GM12865 (cell line): ENCODE results near the gene REEP3.
"Not testable (repeated sequence)": the region's sequence is repeated elsewhere in the genome, so short reads cannot be mapped to it uniquely, and the experiment has no call there.

ENCODE experiments used
- DNase-seq: peaks from one replicate; pipeline ENCODE4 v3.0.0; 2010; ENCODE audit warnings: low read depth
- H3K4me3 ChIP-seq: 2 replicates; pipeline ENCODE4 v1.5.1; 2011; ENCODE audit warnings: mild to moderate bottlenecking, low read depth, low read length, control low read depth
- TF ChIP-seq, protein P1 (sequence below): IDR thresholded peaks from 2 replicates; pipeline ENCODE4 v1.5.1; 2011; ENCODE audit warnings: low read length, control low read depth, low read depth, inconsistent platforms; ENCODE audit not compliant: insufficient read depth; ENCODE audit errors: missing control alignments

Gene REEP3

GRCh38 chr10:63653747-63654146 is 132.5 kb downstream of the REEP3 start:
- H3K4me3 ChIP-seq = no peak overlapping the region
- TF ChIP-seq, protein P1, sequence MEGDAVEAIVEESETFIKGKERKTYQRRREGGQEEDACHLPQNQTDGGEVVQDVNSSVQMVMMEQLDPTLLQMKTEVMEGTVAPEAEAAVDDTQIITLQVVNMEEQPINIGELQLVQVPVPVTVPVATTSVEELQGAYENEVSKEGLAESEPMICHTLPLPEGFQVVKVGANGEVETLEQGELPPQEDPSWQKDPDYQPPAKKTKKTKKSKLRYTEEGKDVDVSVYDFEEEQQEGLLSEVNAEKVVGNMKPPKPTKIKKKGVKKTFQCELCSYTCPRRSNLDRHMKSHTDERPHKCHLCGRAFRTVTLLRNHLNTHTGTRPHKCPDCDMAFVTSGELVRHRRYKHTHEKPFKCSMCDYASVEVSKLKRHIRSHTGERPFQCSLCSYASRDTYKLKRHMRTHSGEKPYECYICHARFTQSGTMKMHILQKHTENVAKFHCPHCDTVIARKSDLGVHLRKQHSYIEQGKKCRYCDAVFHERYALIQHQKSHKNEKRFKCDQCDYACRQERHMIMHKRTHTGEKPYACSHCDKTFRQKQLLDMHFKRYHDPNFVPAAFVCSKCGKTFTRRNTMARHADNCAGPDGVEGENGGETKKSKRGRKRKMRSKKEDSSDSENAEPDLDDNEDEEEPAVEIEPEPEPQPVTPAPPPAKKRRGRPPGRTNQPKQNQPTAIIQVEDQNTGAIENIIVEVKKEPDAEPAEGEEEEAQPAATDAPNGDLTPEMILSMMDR = no peak
- no peak for DNase-seq

DNA sequence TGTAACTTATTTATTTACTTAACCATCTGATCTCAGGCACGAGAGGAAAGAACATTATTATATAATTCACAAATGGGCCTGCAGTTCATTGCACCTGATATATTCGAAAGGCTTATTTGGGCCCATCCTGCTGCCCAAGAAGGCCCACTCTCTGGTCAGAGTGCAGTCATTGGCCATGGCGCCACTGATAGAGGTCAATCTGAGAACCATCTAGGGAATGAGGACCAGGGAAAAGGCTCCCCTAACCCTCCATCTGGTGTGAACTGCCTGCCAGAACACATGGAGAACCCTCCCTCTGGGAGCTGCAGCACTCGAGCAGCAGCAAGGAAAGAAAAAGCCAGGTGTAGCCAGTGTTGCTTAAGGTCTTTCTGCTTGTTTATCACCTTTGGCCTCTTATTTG is 136.6 kb downstream of the REEP3 start:
- DNase-seq = no peak
- H3K4me3 ChIP-seq = no peak overlapping the region
- TF ChIP-seq, protein P1 = no peak

DNA sequence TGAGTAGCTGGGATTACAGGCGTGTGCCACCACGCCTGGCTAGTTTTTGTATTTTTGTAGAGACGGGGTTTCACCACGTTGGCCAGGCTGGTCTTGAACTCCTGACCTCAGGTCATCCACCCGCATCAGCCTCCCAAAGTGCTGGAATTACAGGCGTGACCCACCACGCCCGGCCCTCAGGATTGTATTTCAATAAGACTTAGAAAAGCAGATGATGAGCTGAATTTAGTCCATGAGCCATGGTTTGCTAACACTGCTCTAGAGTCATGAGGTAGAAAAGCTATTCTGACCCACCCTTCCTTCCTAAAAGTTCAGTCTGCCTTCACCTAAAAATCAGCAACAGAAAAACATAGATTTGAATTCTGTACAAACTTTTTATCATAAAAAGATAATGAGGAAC is 139.7 kb downstream of the REEP3 start:
- not testable (repeated sequence) for H3K4me3 ChIP-seq, DNase-seq

GRCh38 chr10:63661347-63661746 is 140.1 kb downstream of the REEP3 start:
- H3K4me3 ChIP-seq = no peak overlapping the region
- TF ChIP-seq, protein P1 = no peak
- DNase-seq = no peak

GRCh38 chr10:63664341-63664885 is 143.2 kb downstream of the REEP3 start:
- DNase-seq = no peak
- TF ChIP-seq, protein P1 = no peak
- no peak overlapping the region for H3K4me3 ChIP-seq

GRCh38 chr10:63665006-63665580 is 143.9 kb downstream of the REEP3 start:
- not testable (repeated sequence) for H3K4me3 ChIP-seq, DNase-seq

DNA sequence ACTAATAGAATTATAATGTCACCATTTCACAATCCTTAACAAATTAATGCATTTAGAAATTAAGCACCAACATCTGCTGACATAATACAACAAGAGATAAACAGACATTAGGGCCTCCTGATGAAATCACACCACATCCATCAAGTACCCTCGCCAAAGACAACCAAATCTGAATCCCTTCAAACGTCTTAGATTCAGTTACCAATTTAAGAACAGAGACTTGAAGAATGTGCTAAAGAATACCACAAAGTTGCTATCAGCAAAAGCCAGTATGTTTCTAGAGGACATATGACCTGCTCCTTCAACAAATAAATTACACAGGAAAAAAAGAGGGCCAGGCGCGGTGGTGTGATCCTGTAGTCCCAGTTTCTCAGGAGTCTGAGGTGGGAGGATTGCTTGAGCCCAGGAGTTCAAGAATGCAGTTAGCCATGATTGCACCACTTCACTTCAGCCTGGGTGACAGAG is 144.5 kb downstream of the REEP3 start:
- DNase-seq = no peak

More for the DNA sequence above, 144.5 kb downstream of the REEP3 start:
- no peak overlapping the region for H3K4me3 ChIP-seq
- TF ChIP-seq, protein P1 = no peak
